ENCODE measurements around the gene NECAP2. TPM values are rescaled to one million over a fixed set of nuclear protein-coding genes. Genes with fewer than 3 reads are reported as not detected.
"Not testable (repeated sequence)": the region's sequence is repeated elsewhere in the genome, so short reads cannot be mapped to it uniquely, and the experiment has no call there.

Gene NECAP2
- total RNA-seq, 1 donor from 2014 or later: 43.2 TPM

DNA sequence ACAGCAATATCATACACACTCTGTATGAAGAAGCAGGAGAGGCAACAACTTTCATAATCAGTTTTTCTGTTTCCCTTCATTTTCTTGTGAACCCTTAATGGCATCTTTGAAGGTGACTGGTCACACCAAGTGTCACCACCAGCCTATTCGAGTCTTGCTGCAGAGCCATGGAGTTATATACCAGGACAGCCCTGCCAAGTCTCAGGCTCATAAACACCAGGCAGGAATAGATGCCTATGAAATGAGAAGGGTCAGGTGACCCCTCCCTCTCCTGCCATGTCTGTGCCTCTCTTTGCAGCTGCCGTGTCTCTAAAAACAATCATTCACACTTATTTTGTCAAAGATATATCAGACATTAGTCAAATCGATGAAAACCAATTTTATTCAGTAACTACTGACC is 28.0 kb downstream of the NECAP2 start:
- H3K36me3 Mint-ChIP-seq (ENCODE audit: insufficient read depth): peaks cover 11% of the 10 kb centered on the region
- H3K27me3 Mint-ChIP-seq: no peaks in the 10 kb centered on the region
- no peak for DNase-seq (ENCODE audit: low spot score, unreplicated experiment)
- no peaks in the 10 kb centered on the region for H3K4me1 Mint-ChIP-seq (ENCODE audit: low read depth)
- TF ChIP-seq, protein P1, sequence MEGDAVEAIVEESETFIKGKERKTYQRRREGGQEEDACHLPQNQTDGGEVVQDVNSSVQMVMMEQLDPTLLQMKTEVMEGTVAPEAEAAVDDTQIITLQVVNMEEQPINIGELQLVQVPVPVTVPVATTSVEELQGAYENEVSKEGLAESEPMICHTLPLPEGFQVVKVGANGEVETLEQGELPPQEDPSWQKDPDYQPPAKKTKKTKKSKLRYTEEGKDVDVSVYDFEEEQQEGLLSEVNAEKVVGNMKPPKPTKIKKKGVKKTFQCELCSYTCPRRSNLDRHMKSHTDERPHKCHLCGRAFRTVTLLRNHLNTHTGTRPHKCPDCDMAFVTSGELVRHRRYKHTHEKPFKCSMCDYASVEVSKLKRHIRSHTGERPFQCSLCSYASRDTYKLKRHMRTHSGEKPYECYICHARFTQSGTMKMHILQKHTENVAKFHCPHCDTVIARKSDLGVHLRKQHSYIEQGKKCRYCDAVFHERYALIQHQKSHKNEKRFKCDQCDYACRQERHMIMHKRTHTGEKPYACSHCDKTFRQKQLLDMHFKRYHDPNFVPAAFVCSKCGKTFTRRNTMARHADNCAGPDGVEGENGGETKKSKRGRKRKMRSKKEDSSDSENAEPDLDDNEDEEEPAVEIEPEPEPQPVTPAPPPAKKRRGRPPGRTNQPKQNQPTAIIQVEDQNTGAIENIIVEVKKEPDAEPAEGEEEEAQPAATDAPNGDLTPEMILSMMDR (IDR thresholded peaks at IDR 0.05; ENCODE audit: unreplicated experiment): no peak
- H3K27ac Mint-ChIP-seq: no peak overlapping the region
- no peaks in the 10 kb centered on the region for H3K9me3 Mint-ChIP-seq (ENCODE audit: low read depth)
- H3K4me3 Mint-ChIP-seq (ENCODE audit: low read depth): no peak overlapping the region

DNA sequence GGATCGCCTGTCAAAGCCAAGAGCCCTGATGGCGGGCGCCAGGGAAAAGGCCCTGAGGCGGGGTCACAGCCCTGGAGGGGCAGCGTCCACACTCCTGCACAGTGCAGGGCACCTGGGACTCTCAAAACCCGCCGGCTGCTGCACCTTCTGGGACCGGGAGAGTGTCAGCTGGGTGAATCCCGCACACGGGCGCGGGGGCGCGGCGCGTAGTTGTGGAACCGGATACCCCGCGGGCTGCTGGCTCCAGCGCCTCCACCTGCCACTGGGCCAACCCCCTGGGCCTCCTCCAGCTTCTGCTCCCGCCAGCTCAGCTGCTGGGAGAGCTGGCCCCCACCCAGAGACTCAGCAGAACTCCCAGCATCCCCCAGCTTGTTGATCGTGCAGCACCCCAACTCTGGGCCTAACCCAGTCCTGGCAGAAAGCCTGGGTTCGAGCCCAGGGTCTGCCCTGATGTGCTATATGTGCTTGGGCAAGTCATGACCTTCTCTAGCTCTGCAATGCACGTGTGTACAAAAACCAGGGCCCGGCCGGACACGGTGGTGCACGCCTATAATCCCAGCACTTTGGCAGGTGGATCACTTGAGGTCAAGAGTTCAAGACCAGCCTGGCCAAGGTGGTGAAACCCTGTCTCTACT is 33.8 kb downstream of the NECAP2 start:
- DNase-seq (ENCODE audit: low spot score, unreplicated experiment): no peak
- peaks cover 11% of the 10 kb centered on the region for H3K36me3 Mint-ChIP-seq (ENCODE audit: insufficient read depth)
- no peaks in the 10 kb centered on the region for H3K9me3 Mint-ChIP-seq (ENCODE audit: low read depth)
- H3K27ac Mint-ChIP-seq: no peak overlapping the region
- TF ChIP-seq, protein P1 (IDR thresholded peaks at IDR 0.05; ENCODE audit: unreplicated experiment): no peak
- H3K27me3 Mint-ChIP-seq: no peaks in the 10 kb centered on the region
- H3K4me1 Mint-ChIP-seq (ENCODE audit: low read depth): no peaks in the 10 kb centered on the region
- H3K4me3 Mint-ChIP-seq (ENCODE audit: low read depth): no peak overlapping the region

DNA sequence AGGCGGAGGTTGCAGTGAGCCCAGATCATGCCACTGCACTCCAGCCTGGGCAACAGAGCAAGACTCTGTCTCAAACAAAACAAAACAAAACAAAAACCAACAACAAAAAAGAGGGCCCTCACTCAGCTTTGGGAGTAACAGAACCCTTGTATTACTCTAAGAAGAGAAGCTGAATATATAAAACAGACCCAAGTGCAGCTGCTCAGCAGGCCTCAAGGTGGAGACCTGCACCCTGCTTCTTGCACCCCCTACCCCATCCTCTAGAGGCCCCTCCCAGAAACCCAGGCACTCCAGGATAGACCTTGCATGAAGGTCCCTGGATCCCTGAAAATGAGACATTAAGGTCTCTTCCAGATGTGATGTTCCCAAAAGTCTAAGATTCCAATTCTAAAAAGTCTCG is 34.4 kb downstream of the NECAP2 start:
- H3K27me3 Mint-ChIP-seq; H3K4me3 Mint-ChIP-seq (ENCODE audit: low read depth); H3K4me1 Mint-ChIP-seq (ENCODE audit: low read depth); H3K9me3 Mint-ChIP-seq (ENCODE audit: low read depth); DNase-seq (ENCODE audit: low spot score, unreplicated experiment); H3K27ac Mint-ChIP-seq: not testable (repeated sequence)
- TF ChIP-seq, protein P1 (IDR thresholded peaks at IDR 0.05; ENCODE audit: unreplicated experiment): peak; percentile 29
- peaks cover 11% of the 10 kb centered on the region for H3K36me3 Mint-ChIP-seq (ENCODE audit: insufficient read depth)

DNA sequence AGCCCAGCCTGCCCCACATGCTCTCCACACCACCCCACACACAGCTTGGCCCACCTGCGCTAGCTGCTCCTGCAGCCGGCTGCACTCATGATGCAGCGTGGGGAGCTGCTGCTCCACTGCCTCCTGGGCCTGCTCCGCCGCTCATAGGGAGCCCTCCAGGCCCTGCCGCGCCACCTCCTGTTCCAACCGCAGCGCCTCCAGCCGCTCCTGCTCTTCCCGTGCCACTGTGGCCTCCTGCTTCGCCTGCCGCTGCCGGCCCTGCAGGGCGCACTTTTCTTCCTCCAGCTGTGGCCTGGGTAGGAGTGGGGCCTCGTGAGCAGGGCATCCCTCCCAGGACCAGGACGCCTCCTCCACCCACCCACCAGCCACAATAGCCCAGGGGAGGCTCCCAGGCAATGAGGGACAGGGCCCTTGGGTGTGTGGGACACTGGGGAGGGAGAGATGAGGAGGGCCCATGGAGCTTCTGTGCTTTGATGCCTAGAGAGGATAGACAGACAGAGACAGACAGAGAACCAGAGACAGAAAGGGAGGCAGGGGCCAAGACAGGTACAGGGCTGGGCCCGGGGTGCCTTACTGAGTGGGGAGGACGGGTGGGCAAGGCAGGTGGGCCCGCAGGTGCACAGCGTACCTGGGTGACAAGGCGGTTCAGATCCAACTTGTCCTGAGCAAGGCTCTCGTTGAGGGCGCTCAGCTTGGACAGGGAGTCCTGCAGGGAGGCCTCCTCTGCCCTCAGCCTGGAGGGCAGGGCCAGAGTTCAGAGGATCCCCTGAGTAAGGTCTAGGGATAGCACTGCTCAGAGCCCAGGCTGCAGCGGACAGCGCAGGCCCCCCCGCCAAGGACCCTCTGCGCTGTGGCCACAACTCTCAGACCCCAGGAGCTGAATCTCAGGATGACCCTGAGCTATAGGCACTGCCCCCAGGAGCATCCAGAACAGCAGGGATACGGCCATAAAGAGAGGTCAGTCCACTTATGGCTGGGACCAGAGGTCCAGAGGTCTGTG is 35.5 kb downstream of the NECAP2 start:
- H3K27me3 Mint-ChIP-seq; DNase-seq (ENCODE audit: low spot score, unreplicated experiment); H3K27ac Mint-ChIP-seq; H3K9me3 Mint-ChIP-seq (ENCODE audit: low read depth); H3K4me3 Mint-ChIP-seq (ENCODE audit: low read depth); H3K4me1 Mint-ChIP-seq (ENCODE audit: low read depth): not testable (repeated sequence)
- peaks cover 16% of the 10 kb centered on the region for H3K36me3 Mint-ChIP-seq (ENCODE audit: insufficient read depth)

- Mint-ChIP-seq H3K36me3 (ENCODE audit: insufficient read depth) (peaks cover 18% of the 10 kb centered on the region), H3K4me1 (ENCODE audit: low read depth) (no peaks in the 10 kb centered on the region), H3K27me3 (no peaks in the 10 kb centered on the region), H3K9me3 (ENCODE audit: low read depth) (no peaks in the 10 kb centered on the region), H3K4me3 (ENCODE audit: low read depth) (no peak overlapping the region), H3K27ac (no peak overlapping the region)
- TF ChIP-seq, protein P1 (IDR thresholded peaks at IDR 0.05; ENCODE audit: unreplicated experiment): no peak
- no peak for DNase-seq (ENCODE audit: low spot score, unreplicated experiment)
These were observed 37.6 kb downstream of the NECAP2 start for GRCh38 chr1:16478091-16478490.

DNA sequence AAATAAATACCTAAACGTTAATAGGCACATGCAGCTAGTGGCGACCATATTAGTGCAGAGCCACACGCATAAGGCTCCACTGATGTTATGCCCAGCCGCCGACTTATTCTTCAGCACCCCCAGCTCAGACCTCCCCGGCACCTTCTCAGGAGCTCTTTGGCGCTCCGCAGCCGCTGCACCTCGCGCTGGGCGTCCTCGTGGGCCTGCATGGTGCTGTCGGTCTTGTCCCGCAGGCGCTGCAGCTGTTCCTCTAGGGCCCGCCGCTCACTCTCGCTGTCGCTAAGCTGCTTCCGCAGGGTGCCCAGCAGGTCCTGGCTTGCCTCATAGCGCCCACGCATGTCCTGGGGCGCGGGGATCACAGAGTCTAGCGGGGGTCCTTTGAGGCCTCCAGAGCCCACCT is 42.6 kb downstream of the NECAP2 start:
- not testable (repeated sequence) for DNase-seq (ENCODE audit: low spot score, unreplicated experiment); H3K4me1 Mint-ChIP-seq (ENCODE audit: low read depth); H3K27ac Mint-ChIP-seq; H3K4me3 Mint-ChIP-seq (ENCODE audit: low read depth); H3K9me3 Mint-ChIP-seq (ENCODE audit: low read depth); H3K27me3 Mint-ChIP-seq
- H3K36me3 Mint-ChIP-seq (ENCODE audit: insufficient read depth): peaks cover 14% of the 10 kb centered on the region

GRCh38 chr1:16483639-16484500 is 43.3 kb downstream of the NECAP2 start:
- DNase-seq (ENCODE audit: low spot score, unreplicated experiment); H3K9me3 Mint-ChIP-seq (ENCODE audit: low read depth); H3K4me3 Mint-ChIP-seq (ENCODE audit: low read depth); H3K4me1 Mint-ChIP-seq (ENCODE audit: low read depth); H3K27me3 Mint-ChIP-seq: not testable (repeated sequence)
- H3K36me3 Mint-ChIP-seq (ENCODE audit: insufficient read depth): peaks cover 17% of the 10 kb centered on the region
- peak overlapping the region; percentile 73 for H3K27ac Mint-ChIP-seq

Data from progenitor cell of endocrine pancreas (in vitro differentiated cells).